A172 (cell line): ENCODE data around the gene ARL4A. TPM values are rescaled to one million over a fixed set of nuclear protein-coding genes. Genes with fewer than 3 reads are reported as not detected.
"Not testable (repeated sequence)": the region's sequence is repeated elsewhere in the genome, so short reads cannot be mapped to it uniquely, and the experiment has no call there.

Experiments
- DNase-seq: peaks from one replicate; pipeline ENCODE4 v3.0.0-alpha.2; 2015; ENCODE audit warnings: low spot score
- total RNA-seq: library from RNA; depleted of rRNA; stranded (reverse); fragments of >200 nt; shearing (Covaris generic); gene quantifications from 2 replicates; pipeline ENCODE4 v1.2.3, GENCODE V29; 2014; rRNA removed

The ARL4A gene
- 53.5 and 62.1 TPM in 2 replicates for total RNA-seq

- DNase-seq, result peak; percentile 100
Measured at GRCh38 chr7:12686891-12687717, at the start of gene ARL4A. TSS of gene ARL4A (plus strand) at chr7:12687633. CDS start at chr7:12688255, 622 bp downstream.

GRCh38 chr7:12637819-12638592 lies 49.4 kb upstream of the ARL4A start:
- DNase-seq, result peak; percentile 18

GRCh38 chr7:12638851-12639456 lies 48.5 kb upstream of the ARL4A start:
- DNase-seq, result peak; percentile 61

GRCh38 chr7:12640299-12641096 lies 46.9 kb upstream of the ARL4A start:
- no peak for DNase-seq

DNA sequence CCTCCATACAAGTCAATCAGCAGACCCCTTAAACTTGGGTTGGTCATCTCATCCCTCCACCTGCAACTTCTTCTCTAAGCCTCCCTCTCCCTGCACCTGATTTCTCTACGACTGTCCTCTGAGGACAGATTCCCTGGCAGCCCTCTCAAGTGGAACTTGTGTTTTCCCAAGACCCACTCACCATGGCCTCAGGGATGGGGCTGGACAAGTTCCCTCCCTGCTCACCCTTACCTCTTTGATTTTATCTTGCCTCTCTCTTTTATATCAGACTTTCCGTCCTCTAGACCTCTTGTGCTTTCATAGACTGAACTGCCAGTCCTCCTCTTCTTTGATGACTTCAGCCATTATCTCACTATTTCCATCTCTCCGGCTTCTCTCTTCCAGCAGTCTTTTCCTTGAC lies 46.2 kb upstream of the ARL4A start:
- DNase-seq, result no peak

DNA sequence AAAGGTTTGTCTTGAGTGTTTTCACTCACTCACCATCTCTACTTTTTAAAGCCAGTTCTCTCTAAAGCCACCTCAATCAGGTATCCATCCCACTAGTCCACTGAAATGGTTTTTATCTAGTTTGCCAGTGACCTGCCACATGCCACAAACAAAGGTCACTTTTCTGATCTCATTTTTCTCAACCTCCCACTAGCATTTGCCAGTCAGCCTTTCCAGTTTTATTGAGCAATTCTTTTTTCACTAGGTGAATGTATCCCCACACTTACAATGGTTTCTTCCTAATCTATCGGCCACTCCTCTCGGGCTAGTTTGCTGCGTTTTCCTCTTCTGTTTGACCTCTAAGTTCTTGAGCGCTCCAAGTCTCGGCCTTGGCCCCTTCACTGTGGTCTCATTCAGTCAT lies 44.9 kb upstream of the ARL4A start:
- DNase-seq, result no peak

GRCh38 chr7:12643001-12643643 lies 44.3 kb upstream of the ARL4A start:
- DNase-seq, result no peak

DNA sequence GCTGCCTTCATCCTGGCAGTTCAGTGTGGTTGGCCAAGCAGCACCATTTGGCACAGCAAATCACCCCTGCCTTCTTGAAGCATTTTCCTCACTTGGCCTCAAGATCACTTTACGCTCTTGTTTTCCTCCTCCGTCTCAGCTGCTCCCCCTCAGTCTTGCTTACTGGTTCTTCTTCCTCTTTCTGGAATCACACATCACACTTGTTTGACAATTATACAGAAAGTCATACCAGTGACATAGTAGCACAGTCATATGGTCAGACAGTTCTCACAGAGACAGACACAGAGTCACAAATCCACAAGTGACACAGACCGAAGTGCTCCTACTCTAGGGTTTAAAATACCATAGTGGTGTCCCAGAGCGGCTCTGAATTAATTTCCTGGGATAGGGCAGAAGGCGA lies 43.8 kb upstream of the ARL4A start:
- no peak for DNase-seq

DNA sequence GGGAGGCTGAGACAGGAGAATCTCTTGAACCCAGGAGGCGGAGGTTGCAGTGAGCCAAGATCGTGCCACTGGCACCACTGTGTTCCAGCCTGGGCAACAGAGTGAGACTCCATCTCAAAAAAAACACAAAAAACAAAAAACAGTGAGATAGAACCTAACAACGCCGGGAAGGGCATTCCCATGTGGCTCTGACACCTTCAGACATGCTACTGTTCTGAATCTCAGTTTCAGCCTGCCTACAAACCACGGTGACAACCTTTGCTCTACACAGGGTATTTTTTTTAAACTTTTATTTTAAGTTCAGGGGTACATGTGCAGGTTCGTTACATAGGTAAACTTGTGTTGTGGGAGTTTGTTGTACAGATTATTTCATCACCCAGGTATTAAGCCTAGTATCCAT lies 42.2 kb upstream of the ARL4A start:
- DNase-seq, result not testable (repeated sequence)

DNA sequence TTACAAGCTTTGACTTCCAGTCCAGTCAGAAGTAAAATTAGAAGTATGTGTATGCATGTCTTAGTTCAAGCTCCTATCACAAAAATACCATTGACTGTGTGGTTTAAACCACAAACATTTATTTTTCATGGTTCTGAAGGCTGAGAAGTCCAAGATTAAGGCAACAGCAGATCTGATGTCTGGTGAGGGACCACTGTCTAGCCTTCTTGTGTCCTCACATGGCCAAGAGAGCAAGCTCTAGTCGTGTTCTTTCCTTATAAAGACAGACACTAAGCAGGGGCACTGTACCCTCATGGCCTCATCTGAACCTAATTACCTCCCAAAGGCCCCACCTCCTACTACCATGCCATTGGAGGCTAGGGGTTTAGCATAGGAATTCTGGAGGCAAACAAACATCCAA lies 41.3 kb upstream of the ARL4A start:
- peak; percentile 48 for DNase-seq

- peak; percentile 86 for DNase-seq
Measured at GRCh38 chr7:12647364-12648219, 39.8 kb upstream of the ARL4A start.

- DNase-seq, result no peak
Measured at GRCh38 chr7:12648704-12649261, 38.6 kb upstream of the ARL4A start.

GRCh38 chr7:12649348-12649747 lies 38.1 kb upstream of the ARL4A start:
- DNase-seq, result no peak

DNA sequence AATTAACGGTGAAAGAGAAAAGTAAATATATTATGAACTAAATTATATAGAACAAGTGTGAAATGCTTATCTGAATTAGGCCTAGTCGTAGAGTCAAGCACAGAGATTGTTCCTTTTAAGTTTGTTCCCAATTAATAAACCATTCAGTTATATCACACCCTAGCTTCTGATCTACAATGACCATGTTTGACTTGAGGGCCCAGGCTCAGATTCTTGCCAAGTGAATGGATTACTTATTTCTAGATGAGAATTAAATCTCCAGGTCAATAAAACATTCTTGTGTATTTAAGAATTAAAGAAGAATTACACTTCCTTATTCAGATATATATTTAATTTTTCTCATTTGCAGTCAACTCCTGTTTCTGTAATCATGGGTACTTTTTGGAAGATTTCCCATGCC lies 37.4 kb upstream of the ARL4A start:
- DNase-seq, result no peak

DNA sequence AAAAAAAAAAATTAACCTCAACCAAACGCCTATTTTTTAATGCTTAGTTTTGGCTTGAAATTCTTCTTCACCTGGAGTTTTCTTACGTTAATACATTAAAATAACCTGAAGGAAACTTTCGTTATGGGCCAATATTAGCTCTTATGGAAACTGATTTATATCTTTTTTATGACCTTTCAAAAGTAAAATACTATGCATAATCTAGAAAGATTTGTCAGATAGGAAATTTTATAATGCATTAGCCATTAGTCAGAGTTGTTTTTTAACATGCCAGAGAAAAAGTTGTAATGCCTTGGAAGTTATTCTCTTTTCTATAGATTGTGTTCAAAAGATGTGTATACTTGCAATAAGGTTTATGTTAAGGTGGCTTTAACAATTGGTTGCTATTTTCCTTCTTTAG lies 34.3 kb upstream of the ARL4A start:
- no peak for DNase-seq

DNA sequence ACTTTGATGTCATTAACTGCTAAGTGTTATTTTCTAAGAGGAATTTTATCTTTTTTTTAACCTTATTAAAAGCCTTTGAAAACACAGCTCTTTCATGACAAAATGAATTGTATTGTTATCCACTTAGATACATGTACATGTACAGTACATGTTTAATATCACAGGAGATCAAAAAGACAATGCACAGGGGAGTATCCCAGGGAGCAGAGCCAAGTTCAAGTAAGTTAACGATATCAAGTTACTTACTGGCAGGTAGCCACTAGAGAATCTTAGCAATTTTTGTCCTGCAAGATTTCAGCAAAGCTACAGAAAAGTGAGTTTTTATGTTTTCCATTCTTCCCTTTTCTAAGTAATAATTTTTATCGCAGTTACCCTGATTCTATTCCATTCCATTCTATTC lies 33.9 kb upstream of the ARL4A start:
- DNase-seq, result peak; percentile 42

- no peak for DNase-seq
Measured at GRCh38 chr7:12655161-12655560, 32.3 kb upstream of the ARL4A start.

DNA sequence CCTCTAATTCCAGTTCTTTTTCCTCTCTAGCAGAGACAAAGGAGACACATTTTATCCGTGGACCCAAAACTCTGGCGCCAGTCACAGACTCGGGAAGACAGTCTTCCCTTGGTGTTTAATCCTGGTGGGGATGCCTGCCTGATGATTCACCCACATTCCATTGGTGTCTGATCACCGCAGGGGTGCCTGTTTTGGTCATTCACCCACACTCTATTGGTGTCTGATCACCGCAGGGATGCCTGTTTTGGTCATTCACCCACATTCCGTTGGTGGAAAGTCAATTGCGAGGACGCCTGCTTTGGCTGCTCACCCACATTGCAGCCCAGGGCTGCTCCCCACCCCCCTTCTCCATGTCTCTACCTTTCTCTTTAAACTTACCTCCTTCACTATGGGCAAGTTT lies 27.0 kb upstream of the ARL4A start:
- peak; percentile 99 for DNase-seq

- DNase-seq, result not testable (repeated sequence)
Measured at GRCh38 chr7:12660986-12661385, 26.4 kb upstream of the ARL4A start.

- no peak for DNase-seq
Measured at GRCh38 chr7:12661581-12661980, 25.9 kb upstream of the ARL4A start.
